Measurements from ENCODE around the gene RAB10. TPM values are rescaled to one million over a fixed set of nuclear protein-coding genes. Genes with fewer than 3 reads are reported as not detected.

RAB10 gene
- total RNA-seq, 1 donor from 2014 or later, result 79.3 TPM

DNA sequence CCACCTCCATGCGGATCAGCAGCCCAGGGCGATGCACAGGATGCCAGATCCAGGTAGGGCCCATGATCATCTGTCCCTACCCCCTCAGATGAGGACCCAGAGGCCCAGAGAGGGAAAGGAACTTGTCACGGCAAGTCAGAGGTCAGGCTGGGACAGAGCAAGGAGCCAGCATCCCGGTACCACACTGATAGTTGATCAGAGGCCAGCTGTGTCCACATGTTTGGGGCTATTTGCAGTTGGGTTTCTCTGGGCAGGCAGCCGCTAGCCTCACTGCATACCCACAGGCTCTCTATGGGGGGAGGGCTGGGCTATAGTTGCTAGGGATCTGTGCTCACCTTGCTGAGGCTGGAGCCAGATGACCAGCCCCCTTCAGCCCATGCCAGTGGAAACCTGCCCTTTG lies 148.6 kb downstream of the RAB10 start:
- Mint-ChIP-seq H3K4me1 (peaks cover 17% of the 10 kb centered on the region), H3K4me3 (no peak overlapping the region), H3K27ac (no peak overlapping the region), H3K9me3 (no peaks in the 10 kb centered on the region), H3K27me3 (peaks cover 17% of the 10 kb centered on the region), H3K36me3 (ENCODE audit: low read depth) (no peaks in the 10 kb centered on the region)
- intact Hi-C loops (cut with micrococcal nuclease), result no loop called here
- ChIA-PET POLR2A (interaction anchor here (1.0 kb wide), 1 partner anchor 304 kb away, joined by 3 read pairs; the partner anchor contains the start of gene ASXL2), CTCF (no interaction called here)
- no peak for ATAC-seq (ENCODE audit: low read depth)
- no peak for TF ChIP-seq CTCF (IDR thresholded peaks at IDR 0.05)
- no peak for DNase-seq

DNA sequence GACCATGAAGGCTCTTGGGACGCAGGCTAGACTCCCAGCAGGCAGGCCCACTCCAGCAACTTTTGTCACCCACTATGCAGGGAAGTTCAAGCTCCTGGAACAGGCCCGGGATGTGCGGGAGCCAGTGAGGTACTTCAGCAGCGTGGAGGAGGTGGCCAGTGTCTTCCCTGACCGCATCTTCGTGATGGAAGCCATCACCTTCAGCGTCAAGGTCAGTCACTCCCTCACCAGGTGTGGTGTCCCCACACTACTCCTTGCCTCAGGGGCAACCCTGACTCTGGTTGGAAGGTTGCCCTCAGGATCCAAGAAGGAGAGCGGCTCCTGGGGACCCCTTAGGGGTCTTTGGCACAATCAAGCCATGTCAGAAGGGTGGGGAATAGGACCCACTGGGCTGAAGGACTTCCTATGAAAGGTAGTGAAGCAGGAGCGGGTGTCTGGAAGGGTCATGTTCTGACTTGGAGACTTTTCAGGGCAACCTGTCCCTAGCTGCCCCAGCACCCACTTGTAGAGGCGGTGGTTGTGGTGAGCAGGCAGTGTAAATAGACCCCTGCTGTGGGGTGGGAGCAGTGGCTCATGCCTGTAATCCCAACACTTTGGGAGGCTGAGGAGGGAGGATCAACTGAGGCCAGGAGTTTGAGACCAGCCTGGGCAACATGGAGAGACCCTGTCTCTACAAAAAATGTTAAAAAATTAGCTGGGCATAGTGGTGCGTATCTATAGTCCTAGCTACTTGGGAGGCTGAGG lies 149.2 kb downstream of the RAB10 start:
- no peaks in the 10 kb centered on the region for H3K36me3 Mint-ChIP-seq (ENCODE audit: low read depth)
- no peak for ATAC-seq (ENCODE audit: low read depth)
- H3K27ac Mint-ChIP-seq, result no peak overlapping the region
- peak overlapping the region; percentile 71 for H3K4me3 Mint-ChIP-seq
- no peaks in the 10 kb centered on the region for H3K9me3 Mint-ChIP-seq
- no peak for DNase-seq
- intact Hi-C loops (cut with micrococcal nuclease), result no loop called here
- peaks cover 17% of the 10 kb centered on the region for H3K4me1 Mint-ChIP-seq
- H3K27me3 Mint-ChIP-seq, result peaks cover 17% of the 10 kb centered on the region
- POLR2A ChIA-PET, result interaction anchor here (0.8 to 2.8 kb wide), 2 partner anchors 63 to 163 kb away, joined by 3 to 11 read pairs; partner anchors contain the start of genes ADGRF3 and SELENOI
- CTCF ChIA-PET, result no interaction called here
- TF ChIP-seq CTCF (IDR thresholded peaks at IDR 0.05), result no peak

- Mint-ChIP-seq H3K27ac (no peak overlapping the region), H3K27me3 (peaks cover 16% of the 10 kb centered on the region), H3K36me3 (ENCODE audit: low read depth) (no peaks in the 10 kb centered on the region), H3K9me3 (no peaks in the 10 kb centered on the region), H3K4me1 (peaks cover 14% of the 10 kb centered on the region), H3K4me3 (peak overlapping the region; percentile 71)
- DNase-seq, result no peak
- CTCF ChIA-PET, result interaction anchor here (0.5 to 2.0 kb wide), 4 partner anchors 8 to 96 kb away, joined by 3 to 8 read pairs (median 5); partner anchors contain the start of genes HADHA and HADHB
- POLR2A ChIA-PET, result interaction anchor here (0.8 to 2.8 kb wide), 10 partner anchors 9 to 306 kb away, joined by 3 to 11 read pairs (median 3); partner anchors contain the start of genes ADGRF3, ASXL2, GAREM2 and HADHA
- TF ChIP-seq CTCF (IDR thresholded peaks at IDR 0.05), result no peak
- no peak for ATAC-seq (ENCODE audit: low read depth)
- intact Hi-C loops (cut with micrococcal nuclease), result loop anchor here (2.0 kb wide), 1 partner anchor 61 kb away; the partner anchor contains the start of genes HADHA and HADHB
Measured at GRCh38 chr2:26184121-26184520, 150.2 kb downstream of the RAB10 start.

- ChIA-PET POLR2A (interaction anchor here (0.8 to 2.8 kb wide), 10 partner anchors 10 to 306 kb away, joined by 3 to 11 read pairs (median 4); partner anchors contain the start of genes ADGRF3, ASXL2, GAREM2 and HADHA), CTCF (interaction anchor here (0.5 to 2.0 kb wide), 9 partner anchors 8 to 97 kb away, joined by 3 to 8 read pairs (median 3); partner anchors contain the start of genes HADHA and HADHB)
- no peak overlapping the region for H3K27ac Mint-ChIP-seq
- intact Hi-C loops (cut with micrococcal nuclease), result loop anchor here (2.0 kb wide), 1 partner anchor 60 kb away; the partner anchor contains the start of genes HADHA and HADHB
- peaks cover 13% of the 10 kb centered on the region for H3K27me3 Mint-ChIP-seq
- H3K4me1 Mint-ChIP-seq, result peaks cover 10% of the 10 kb centered on the region
- H3K4me3 Mint-ChIP-seq, result peak overlapping the region; percentile 75
- peak; percentile 98 for ATAC-seq (ENCODE audit: low read depth)
- TF ChIP-seq CTCF (IDR thresholded peaks at IDR 0.05), result no peak
- peak; percentile 80 for DNase-seq
- peaks cover 4% of the 10 kb centered on the region for H3K36me3 Mint-ChIP-seq (ENCODE audit: low read depth)
- no peaks in the 10 kb centered on the region for H3K9me3 Mint-ChIP-seq
Measured at GRCh38 chr2:26184555-26185303, 150.8 kb downstream of the RAB10 start.

Measured in activated B cell treated with CpG ODN at 0.5 μM for 24 hours (primary cell).